HepG2 (cell line): ENCODE results near the gene C11orf68. TPM values are rescaled to one million over a fixed set of nuclear protein-coding genes. Genes with fewer than 3 reads are reported as not detected.

Source experiments
- ATF7-NPFF ChIP-seq: sonication (generic); formaldehyde crosslinking; IDR thresholded peaks from 2 replicates; pipeline ENCODE4 v1.8.1; 2023; ENCODE audit warnings: mild to moderate bottlenecking, low read depth, missing genetic modification reagents, moderate library complexity
- CAMTA2 ChIP-seq: sonication (generic); formaldehyde crosslinking; IDR thresholded peaks from 2 replicates; pipeline ENCODE4 v1.4.0; 2020; ENCODE audit warnings: mild to moderate bottlenecking, missing genetic modification reagents, borderline replicate concordance
- GTF2F1 ChIP-seq: fragments of 150-350 bp; IDR thresholded peaks from 2 replicates; pipeline ENCODE4 v1.6.1; 2014; ENCODE audit warnings: low read length
- HOXA3 ChIP-seq: sonication (generic); formaldehyde crosslinking; IDR thresholded peaks from 2 replicates; pipeline ENCODE4 v1.5.0; 2020; ENCODE audit warnings: missing genetic modification reagents
- HOXA7 ChIP-seq: sonication (generic); formaldehyde crosslinking; IDR thresholded peaks from 2 replicates; pipeline ENCODE4 v1.8.1; 2022; ENCODE audit warnings: mild to moderate bottlenecking, missing genetic modification reagents, moderate library complexity
- ISX ChIP-seq: sonication (generic); formaldehyde crosslinking; conservative IDR thresholded peaks from 2 replicates; pipeline ENCODE4 v1.5.0; 2020; ENCODE audit warnings: missing genetic modification reagents
- JARID2 ChIP-seq: sonication (generic); formaldehyde crosslinking; IDR thresholded peaks from 2 replicates; pipeline ENCODE4 v1.8.1; 2023; ENCODE audit warnings: missing genetic modification reagents, inconsistent platforms; ENCODE audit not compliant: insufficient replicate concordance
- MAFG ChIP-seq: sonication (generic); formaldehyde crosslinking; IDR thresholded peaks from 2 replicates; pipeline ENCODE4 v1.5.1; 2020; ENCODE audit warnings: mild to moderate bottlenecking, missing genetic modification reagents
- MED1 ChIP-seq: sonication (generic); formaldehyde crosslinking; IDR thresholded peaks from 2 replicates; pipeline ENCODE4 v1.4.0; 2020; ENCODE audit warnings: missing genetic modification reagents
- MTF1 ChIP-seq: sonication (generic); formaldehyde crosslinking; IDR thresholded peaks from 2 replicates; pipeline ENCODE4 v1.5.0; 2020; ENCODE audit warnings: missing genetic modification reagents
- NFE2L1 ChIP-seq: sonication (generic); formaldehyde crosslinking; IDR thresholded peaks from 2 replicates; pipeline ENCODE4 v1.4.0; 2020; ENCODE audit warnings: missing genetic modification reagents, mild to moderate bottlenecking, borderline replicate concordance
- NONO ChIP-seq, 2 experiments: fragments of 450-650 bp in 1 of 2; sonication (generic) in 1 of 2; formaldehyde crosslinking in 1 of 2; IDR thresholded peaks in 1 of 2; conservative IDR thresholded peaks in 1 of 2; 2 replicates each; pipeline versions ENCODE4 v1.6.1 to v1.8.0; 2017 to 2022; ENCODE audit warnings: mild to moderate bottlenecking in 1 of 2, missing genetic modification reagents in 1 of 2, moderate library complexity in 1 of 2
- PHB2 ChIP-seq: fragments of 450-650 bp; IDR thresholded peaks from 2 replicates; pipeline ENCODE4 v1.6.1; 2018; ENCODE audit not compliant: partially characterized antibody
- POLR2A ChIP-seq, 2 experiments: IDR thresholded peaks; 2 replicates each; pipeline ENCODE4 v1.6.1; 2011; ENCODE audit warnings: low read depth in 2 of 2, low read length in 2 of 2, mild to moderate bottlenecking in 1 of 2, moderate library complexity in 1 of 2; ENCODE audit not compliant: insufficient read depth in 1 of 2
- SCMH1 ChIP-seq: sonication (generic); formaldehyde crosslinking; IDR thresholded peaks from 2 replicates; pipeline ENCODE4 v1.9.0; 2021; ENCODE audit warnings: missing genetic modification reagents, mild to moderate bottlenecking, borderline replicate concordance
- SNAI1 ChIP-seq: sonication (generic); formaldehyde crosslinking; IDR thresholded peaks from 2 replicates; pipeline ENCODE4 v1.5.0; 2020; ENCODE audit warnings: mild to moderate bottlenecking, missing genetic modification reagents, borderline replicate concordance
- SSRP1 ChIP-seq: IDR thresholded peaks from 2 replicates; pipeline ENCODE4 v1.6.1; 2016; ENCODE audit warnings: control low read depth
- STAG1 ChIP-seq: sonication (generic); formaldehyde crosslinking; IDR thresholded peaks from 2 replicates; pipeline ENCODE4 v1.4.0; 2020; ENCODE audit warnings: missing genetic modification reagents
- TBX2 ChIP-seq: sonication (generic); formaldehyde crosslinking; IDR thresholded peaks from 2 replicates; pipeline ENCODE4 v1.5.0; 2020; ENCODE audit warnings: missing genetic modification reagents, mild to moderate bottlenecking, borderline replicate concordance
- THYN1 ChIP-seq: sonication (generic); formaldehyde crosslinking; IDR thresholded peaks from 2 replicates; pipeline ENCODE4 v1.8.1; 2023; ENCODE audit warnings: low read depth, mild to moderate bottlenecking, moderate library complexity, missing genetic modification reagents, borderline replicate concordance
- WIZ ChIP-seq: sonication (generic); formaldehyde crosslinking; IDR thresholded peaks from 2 replicates; pipeline ENCODE4 v1.5.1; 2020; ENCODE audit warnings: mild to moderate bottlenecking, missing genetic modification reagents
- ZBTB1 ChIP-seq: sonication (generic); formaldehyde crosslinking; IDR thresholded peaks from 2 replicates; pipeline ENCODE4 v1.4.0; 2020; ENCODE audit warnings: missing genetic modification reagents, borderline replicate concordance
- ZC3H4 ChIP-seq: sonication (generic); formaldehyde crosslinking; IDR thresholded peaks from 2 replicates; pipeline ENCODE4 v1.4.0; 2020; ENCODE audit warnings: missing genetic modification reagents, borderline replicate concordance
- ZFP36L1 ChIP-seq: sonication (generic); formaldehyde crosslinking; IDR thresholded peaks from 2 replicates; pipeline ENCODE4 v1.8.0; 2022; ENCODE audit warnings: mild to moderate bottlenecking, missing genetic modification reagents, moderate library complexity
- ZFYVE20 ChIP-seq: sonication (generic); formaldehyde crosslinking; IDR thresholded peaks from 2 replicates; pipeline ENCODE4 v1.8.0; 2023; ENCODE audit warnings: low read depth, mild to moderate bottlenecking, moderate library complexity, missing genetic modification reagents, borderline replicate concordance
- ZNF20 ChIP-seq: sonication (generic); formaldehyde crosslinking; IDR thresholded peaks from 2 replicates; pipeline ENCODE4 v1.4.0; 2020; ENCODE audit warnings: mild to moderate bottlenecking, moderate library complexity, missing genetic modification reagents
- ZNF30 ChIP-seq: sonication (generic); formaldehyde crosslinking; IDR thresholded peaks from 2 replicates; pipeline ENCODE4 v1.5.0; 2020; ENCODE audit warnings: mild to moderate bottlenecking, missing genetic modification reagents
- ZNF333 ChIP-seq: sonication (generic); formaldehyde crosslinking; IDR thresholded peaks from 2 replicates; pipeline ENCODE4 v1.4.0; 2020; ENCODE audit warnings: mild to moderate bottlenecking, missing genetic modification reagents, borderline replicate concordance
- ZNF350 ChIP-seq: sonication (generic); formaldehyde crosslinking; IDR thresholded peaks from 2 replicates; pipeline ENCODE4 v1.4.0; 2020; ENCODE audit warnings: mild to moderate bottlenecking, low read depth, missing genetic modification reagents, borderline replicate concordance
- ZNF605 ChIP-seq: sonication (generic); formaldehyde crosslinking; IDR thresholded peaks from 2 replicates; pipeline ENCODE4 v1.8.0; 2022; ENCODE audit warnings: mild to moderate bottlenecking, missing genetic modification reagents
- ZNF644 ChIP-seq: IDR thresholded peaks from 2 replicates; pipeline ENCODE4 v1.6.1; 2016; ENCODE audit warnings: low read depth
- polyA plus RNA-seq, 8 experiments: library from polyadenylated mRNA; depleted of rRNA in 3 of 8; stranded (reverse) in 7 of 8; unstranded in 1 of 8; fragments of >200 nt; fragmentation: Illumina TruSeq in 4 of 8; extraction: Trizol in 4 of 8; gene quantifications; 2 replicates each; pipeline versions ENCODE4 v1.2.1 to v1.2.3, GENCODE V29; 2011 to 2016; ENCODE audit warnings: low read depth in 4 of 8, missing spikeins in 1 of 8, mixed read lengths in 1 of 8; ENCODE audit not compliant: insufficient read depth in 1 of 8
- total RNA-seq, 5 experiments: library from RNA; depleted of rRNA; stranded (reverse); fragments of >200 nt; fragmentation: Illumina TruSeq; extraction: Trizol; gene quantifications; 2 replicates each; pipeline ENCODE4 v1.2.3, GENCODE V29; 2016; ENCODE audit warnings: low read depth in 1 of 5
- TF ChIP-seq, protein P1 (sequence below): sonication (generic); formaldehyde crosslinking; IDR thresholded peaks from 2 replicates; pipeline ENCODE4 v1.4.0; 2020; ENCODE audit warnings: missing genetic modification reagents

Gene C11orf68
- total and polyA plus RNA-seq, 2 of the 13 experiments (the other 11 are each of a cell fraction or from before 2014, with no cell fraction given) = 8.4 to 28.3 TPM

- TF ChIP-seq THYN1 (CRISPR knock-in tag) (no peak), ZNF20 (CRISPR knock-in tag) (no peak), ZNF644 (no peak), ZFP36L1 (CRISPR knock-in tag) (peak; percentile 80; the same call in 1 of the 2 replicates), MED1 (CRISPR knock-in tag) (0 out of 2 replicates have a peak, but pooled peaks have one; percentile 12), ZNF30 (CRISPR knock-in tag) (peak; percentile 79; the same call in 1 of the 2 replicates), SSRP1 (CRISPR knock-in tag) (0 out of 2 replicates have a peak, but pooled peaks have one; percentile 57), PHB2 (no peak), WIZ (no peak), NONO (IDR thresholded peaks at IDR 0.05) (no peak), NONO (CRISPR knock-in tag; conservative IDR thresholded peaks at IDR 0.05) (peak; percentile 60; the same call in 1 of the 2 replicates), ZBTB1 (CRISPR knock-in tag) (no peak), TBX2 (CRISPR knock-in tag) (peak; percentile 64), HOXA3 (CRISPR knock-in tag) (peak; percentile 54; the same call in 1 of the 2 replicates), ZNF350 (CRISPR knock-in tag) (peak; percentile 70; the same call in 1 of the 2 replicates), ZFYVE20 (no peak), ATF7-NPFF (CRISPR knock-in tag) (peak; percentile 73), MAFG (CRISPR knock-in tag) (peak; percentile 92), HOXA7 (CRISPR knock-in tag) (0 out of 2 replicates have a peak, but pooled peaks have one; percentile 60), POLR2A (IDR thresholded peaks at IDR 0.05; ENCODE audit: insufficient read depth in 1 of 2, low read depth in 2 of 2, low read length in 2 of 2) (no peak), ISX (CRISPR knock-in tag) (0 out of 2 replicates have a peak, but pooled peaks have one; percentile 25), ZC3H4 (CRISPR knock-in tag) (no peak), SNAI1 (no peak), CAMTA2 (CRISPR knock-in tag) (peak; percentile 26; the same call in 1 of the 2 replicates), NFE2L1 (CRISPR knock-in tag) (no peak), JARID2 (no peak), STAG1 (no peak), SCMH1 (CRISPR knock-in tag) (no peak), MTF1 (CRISPR knock-in tag) (no peak), ZNF605 (CRISPR knock-in tag) (peak; percentile 87), ZNF333 (CRISPR knock-in tag) (peak; percentile 4; the same call in 1 of the 2 replicates), GTF2F1 (no peak)
- TF ChIP-seq, protein P1, sequence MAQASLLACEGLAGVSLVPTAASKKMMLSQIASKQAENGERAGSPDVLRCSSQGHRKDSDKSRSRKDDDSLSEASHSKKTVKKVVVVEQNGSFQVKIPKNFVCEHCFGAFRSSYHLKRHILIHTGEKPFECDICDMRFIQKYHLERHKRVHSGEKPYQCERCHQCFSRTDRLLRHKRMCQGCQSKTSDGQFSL (CRISPR knock-in tag) = no peak
These were observed 19.3 kb downstream of the C11orf68 start (continued) for GRCh38 chr11:65899356-65900124.
